Measurements from ENCODE around the gene TRIM50. TPM values are rescaled to one million over a fixed set of nuclear protein-coding genes. Genes with fewer than 3 reads are reported as not detected.

Gene TRIM50
- total and polyA plus RNA-seq, 2 of the 13 experiments (the other 11 are each of a cell fraction or from before 2014, with no cell fraction given), result 4.2 to 24.5 TPM

- TF ChIP-seq HES4 (CRISPR knock-in tag; IDR thresholded peaks at IDR 0.05; ENCODE audit: borderline replicate concordance) (peak; percentile 94), REL (CRISPR knock-in tag; conservative IDR thresholded peaks at IDR 0.05) (peak; percentile 84), ZNF556 (CRISPR knock-in tag; IDR thresholded peaks at IDR 0.05; ENCODE audit: borderline replicate concordance) (peak; percentile 47; the same call in 1 of the 2 replicates)
These were observed 19.1 kb downstream of the TRIM50 start, which contains the start of gene NSUN5 (continued) for GRCh38 chr7:73308665-73309214.

- BruUV-seq (replicated peaks), result TSS peak; percentile 68
- ATAC-seq, result peak; percentile 65
- Histone ChIP-seq H3K27me3 (ENCODE audit: control insufficient read depth in 1 of 2, insufficient read depth in 2 of 2, low read length in 2 of 2) (no peaks in the 10 kb centered on the region; a peak in 1 of 5 replicates), H3K27ac (ENCODE audit: extremely low read length, insufficient read depth, low read length) (peak overlapping the region; percentile 33), H4K20me1 (ENCODE audit: insufficient read depth, low read length) (no peaks in the 10 kb centered on the region), H3K9ac (ENCODE audit: insufficient read depth, low read depth, low read length) (peak overlapping the region; percentile 76), H3K79me2 (ENCODE audit: insufficient read depth, low read length) (peaks cover 13% of the 10 kb centered on the region), H3K4me3 (replicated peaks in 1 of 3; ENCODE audit: insufficient read depth in 1 of 3, low read depth in 2 of 3, low read length in 3 of 3) (peak overlapping the region; percentile 78 to 92 (median 82)), H3K9me3 (ENCODE audit: low read length) (no peaks in the 10 kb centered on the region), H3K4me1 (ENCODE audit: insufficient read depth, low read length) (peaks cover 22% of the 10 kb centered on the region), H2AFZ (ENCODE audit: low read length) (no peak overlapping the region), H3K4me2 (ENCODE audit: low read depth, low read length) (peak overlapping the region; percentile 92), H3K36me3 (replicated peaks in 1 of 2; ENCODE audit: control insufficient read depth in 1 of 2, insufficient read depth in 2 of 2, low read length in 2 of 2) (peaks cover 7 to 18% of the 10 kb centered on the region in 2 experiments; a peak in 3 of 5 replicates)
- ChIA-PET CTCF (ENCODE audit: low intra/inter-chr PET ratio, low total read pairs) (no interaction called here), POLR2A (interaction anchor here (0.6 to 1.3 kb wide), 3 partner anchors 35 to 102 kb away, joined by 3 read pairs; no protein-coding TSS in a partner anchor)
- no peak for DNase-seq (ENCODE audit: low spot score)
- 21% methylated on average over 21 of the region's 43 CpGs for WGBS (ENCODE audit: low lambda C conversion rate)
- in situ Hi-C loops (cut with HindIII; ENCODE audit: extremely low pct_ligation_motif_present, low pct_unique_long_range_greater_than_20kb) (no loop called here), intact Hi-C loops (cut with micrococcal nuclease; ENCODE audit: unreplicated experiment) (no loop called here)
- FAIRE-seq, result no peak
- TF ChIP-seq TCF7L2 (IDR thresholded peaks at IDR 0.05; ENCODE audit: low read depth, low read length), result no peak
- TF ChIP-seq ZNF121 (CRISPR knock-in tag; IDR thresholded peaks at IDR 0.05), result peak; percentile 60; the same call in 1 of the 2 replicates
- TF ChIP-seq, protein P1, sequence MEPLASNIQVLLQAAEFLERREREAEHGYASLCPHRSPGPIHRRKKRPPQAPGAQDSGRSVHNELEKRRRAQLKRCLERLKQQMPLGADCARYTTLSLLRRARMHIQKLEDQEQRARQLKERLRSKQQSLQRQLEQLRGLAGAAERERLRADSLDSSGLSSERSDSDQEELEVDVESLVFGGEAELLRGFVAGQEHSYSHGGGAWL (CRISPR knock-in tag; IDR thresholded peaks at IDR 0.05), result 0 out of 2 replicates have a peak, but pooled peaks have one; percentile 5
- TF ChIP-seq ZNF772 (CRISPR knock-in tag; IDR thresholded peaks at IDR 0.05), result no peak
- no peak for TF ChIP-seq ZNF784 (CRISPR knock-in tag; IDR thresholded peaks at IDR 0.05; ENCODE audit: borderline replicate concordance)
- peak; percentile 45; the same call in 1 of the 2 replicates for TF ChIP-seq ZNF460 (CRISPR knock-in tag; IDR thresholded peaks at IDR 0.05; ENCODE audit: borderline replicate concordance)
- no peak for TF ChIP-seq ZNF12 (CRISPR knock-in tag; IDR thresholded peaks at IDR 0.05)
- 0 out of 2 replicates have a peak, but pooled peaks have one; percentile 8 for TF ChIP-seq GMEB2 (CRISPR knock-in tag; IDR thresholded peaks at IDR 0.05; ENCODE audit: low read depth)
- no peak for TF ChIP-seq SMAD9 (CRISPR knock-in tag; IDR thresholded peaks at IDR 0.05)
- peak; percentile 35; the same call in 1 of the 2 replicates for TF ChIP-seq ZNF292 (CRISPR knock-in tag; IDR thresholded peaks at IDR 0.05; ENCODE audit: borderline replicate concordance, low read depth)
- TF ChIP-seq MYNN (CRISPR knock-in tag; IDR thresholded peaks at IDR 0.05; ENCODE audit: low read depth), result 0 out of 2 replicates have a peak, but pooled peaks have one; percentile 11
- peak; percentile 52; the same call in 1 of the 2 replicates for TF ChIP-seq EEA1 (CRISPR knock-in tag; IDR thresholded peaks at IDR 0.05; ENCODE audit: borderline replicate concordance)
- 0 out of 2 replicates have a peak, but pooled peaks have one; percentile 22 for TF ChIP-seq KLF6 (CRISPR knock-in tag; IDR thresholded peaks at IDR 0.05)
- TF ChIP-seq ZMYM3 (CRISPR knock-in tag; IDR thresholded peaks at IDR 0.05), result peak; percentile 21; the same call in 1 of the 2 replicates
- 0 out of 2 replicates have a peak, but pooled peaks have one; percentile 60 for TF ChIP-seq PHF8 (CRISPR knock-in tag; IDR thresholded peaks at IDR 0.05)
These were observed 19.7 kb downstream of the TRIM50 start for GRCh38 chr7:73308074-73308664.
